ENCODE results near the gene TMEM178B. TPM values are rescaled to one million over a fixed set of nuclear protein-coding genes. Genes with fewer than 3 reads are reported as not detected.
A peak's percentile ranks its signal among the peaks of the same experiment; 100 is the strongest.

The TMEM178B gene
- total RNA-seq, 1 experiment from 2014 or later: 0.11 TPM

DNA sequence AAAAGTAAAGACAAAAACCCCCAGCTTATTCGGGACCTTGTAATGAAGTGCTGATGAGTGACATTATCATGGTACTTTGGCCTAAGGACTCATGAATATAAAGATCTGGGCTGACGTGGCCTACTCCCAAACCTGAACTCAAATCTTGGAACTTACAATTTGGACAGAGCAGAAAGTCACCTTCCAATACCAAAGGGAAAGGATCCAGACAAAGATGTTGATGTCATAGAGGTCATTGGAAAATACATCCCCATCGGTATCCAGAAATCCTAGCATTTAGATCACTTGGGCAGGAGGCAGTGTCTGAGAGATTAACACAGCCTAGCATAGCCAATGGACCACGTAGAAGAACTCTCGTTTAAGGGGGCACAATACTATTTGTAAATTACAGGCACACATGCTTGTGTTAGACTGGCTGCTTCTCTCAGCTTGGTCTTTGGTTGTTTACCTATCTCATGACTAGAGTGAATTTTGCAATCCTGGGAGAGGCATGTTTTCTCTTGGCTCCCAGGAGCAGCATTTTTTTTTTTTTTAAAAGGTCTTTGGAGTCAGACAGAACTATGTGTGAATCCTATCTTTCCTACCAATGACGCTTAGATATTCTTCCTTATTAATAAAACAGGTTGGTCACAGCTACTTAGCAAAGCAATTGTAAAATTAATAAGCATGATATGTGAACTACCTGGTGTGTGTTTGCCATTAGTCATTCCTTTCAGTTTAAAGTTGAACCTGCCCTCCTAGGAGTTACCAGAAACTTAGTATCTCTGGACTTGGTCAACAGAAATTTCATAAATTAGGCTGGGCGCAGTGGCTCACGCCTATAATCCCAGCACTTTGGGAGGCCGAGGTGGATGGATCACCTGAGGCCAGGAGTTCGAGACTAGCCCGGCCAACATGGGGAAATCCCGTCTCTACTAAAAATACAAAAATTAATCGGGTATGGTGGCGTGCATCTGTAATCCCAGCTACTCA, 31.4 kb upstream of the TMEM178B start:
- intact Hi-C loops (cut with micrococcal nuclease; ENCODE audit: unreplicated experiment): no loop called here
- Mint-ChIP-seq H3K27me3 (ENCODE audit: insufficient read depth, unreplicated experiment) (no peaks in the 10 kb centered on the region), H3K4me3 (ENCODE audit: unreplicated experiment) (no peak overlapping the region), H3K27ac (ENCODE audit: unreplicated experiment) (no peak overlapping the region), H3K9me3 (ENCODE audit: unreplicated experiment) (peaks cover 6% of the 10 kb centered on the region), H3K36me3 (ENCODE audit: insufficient read depth, unreplicated experiment) (no peaks in the 10 kb centered on the region), H3K4me1 (ENCODE audit: low read depth, unreplicated experiment) (peaks cover 7% of the 10 kb centered on the region)
- ChIA-PET POLR2A (no interaction called here), CTCF (interaction anchor here (0.7 kb wide), 1 partner anchor 695 kb away, joined by 4 read pairs; no protein-coding TSS in a partner anchor)
- Histone ChIP-seq H3K27me3 (replicated peaks; ENCODE audit: control insufficient read depth, insufficient read depth, low read length) (no peaks in the 10 kb centered on the region), H3K36me3 (ENCODE audit: control insufficient read depth, insufficient read depth, low read length) (no peaks in the 10 kb centered on the region), H3K4me3 (ENCODE audit: low read depth, low read length) (no peak overlapping the region), H3K4me1 (peaks cover 10% of the 10 kb centered on the region), H3K9me3 (peaks cover 9% of the 10 kb centered on the region; the same call in 1 of the 2 replicates)
- peak in 1 of 2 experiments; percentile 28 for DNase-seq
- TF ChIP-seq, protein P1, sequence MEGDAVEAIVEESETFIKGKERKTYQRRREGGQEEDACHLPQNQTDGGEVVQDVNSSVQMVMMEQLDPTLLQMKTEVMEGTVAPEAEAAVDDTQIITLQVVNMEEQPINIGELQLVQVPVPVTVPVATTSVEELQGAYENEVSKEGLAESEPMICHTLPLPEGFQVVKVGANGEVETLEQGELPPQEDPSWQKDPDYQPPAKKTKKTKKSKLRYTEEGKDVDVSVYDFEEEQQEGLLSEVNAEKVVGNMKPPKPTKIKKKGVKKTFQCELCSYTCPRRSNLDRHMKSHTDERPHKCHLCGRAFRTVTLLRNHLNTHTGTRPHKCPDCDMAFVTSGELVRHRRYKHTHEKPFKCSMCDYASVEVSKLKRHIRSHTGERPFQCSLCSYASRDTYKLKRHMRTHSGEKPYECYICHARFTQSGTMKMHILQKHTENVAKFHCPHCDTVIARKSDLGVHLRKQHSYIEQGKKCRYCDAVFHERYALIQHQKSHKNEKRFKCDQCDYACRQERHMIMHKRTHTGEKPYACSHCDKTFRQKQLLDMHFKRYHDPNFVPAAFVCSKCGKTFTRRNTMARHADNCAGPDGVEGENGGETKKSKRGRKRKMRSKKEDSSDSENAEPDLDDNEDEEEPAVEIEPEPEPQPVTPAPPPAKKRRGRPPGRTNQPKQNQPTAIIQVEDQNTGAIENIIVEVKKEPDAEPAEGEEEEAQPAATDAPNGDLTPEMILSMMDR (IDR thresholded peaks at IDR 0.05; ENCODE audit: insufficient read depth in 1 of 2, low read depth in 1 of 2, low read length in 1 of 2, severe bottlenecking in 1 of 2, unreplicated experiment in 1 of 2): no peak
- no TSS peak for BruUV-seq (replicated peaks)

DNA sequence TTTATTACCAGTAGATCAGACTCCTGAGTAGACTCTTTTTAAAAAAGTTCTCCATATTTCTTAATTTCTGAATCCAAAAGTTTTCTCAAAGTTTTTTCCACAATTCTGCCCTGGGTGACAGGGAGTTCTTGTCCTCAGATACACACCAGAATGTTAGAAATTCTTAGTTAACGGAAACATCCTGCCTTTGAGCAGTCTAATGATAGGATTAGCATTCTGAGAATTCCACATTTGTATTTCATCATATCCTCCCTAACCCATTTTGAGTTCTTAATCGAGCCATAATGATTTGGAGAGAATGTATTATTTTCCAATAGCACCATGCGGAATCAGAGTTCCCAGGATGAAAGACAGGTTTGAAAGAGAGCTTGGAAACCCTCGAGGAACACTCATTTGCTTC, 30.2 kb upstream of the TMEM178B start:
- H3K27me3 ChIP-seq (replicated peaks; ENCODE audit: control insufficient read depth, insufficient read depth, low read length): no peaks in the 10 kb centered on the region
- TF ChIP-seq, protein P1 (IDR thresholded peaks at IDR 0.05; ENCODE audit: insufficient read depth in 1 of 2, low read depth in 1 of 2, low read length in 1 of 2, severe bottlenecking in 1 of 2, unreplicated experiment in 1 of 2): no peak
- H3K4me1 ChIP-seq: peaks cover 10% of the 10 kb centered on the region
- no TSS peak for BruUV-seq (replicated peaks)
- H3K4me3 ChIP-seq (ENCODE audit: low read depth, low read length): no peak overlapping the region
- Mint-ChIP-seq H3K9me3 (ENCODE audit: unreplicated experiment) (peaks cover 6% of the 10 kb centered on the region), H3K4me1 (ENCODE audit: low read depth, unreplicated experiment) (peaks cover 7% of the 10 kb centered on the region), H3K27ac (ENCODE audit: unreplicated experiment) (no peak overlapping the region), H3K36me3 (ENCODE audit: insufficient read depth, unreplicated experiment) (no peaks in the 10 kb centered on the region), H3K4me3 (ENCODE audit: unreplicated experiment) (no peak overlapping the region), H3K27me3 (ENCODE audit: insufficient read depth, unreplicated experiment) (peaks cover 3% of the 10 kb centered on the region)
- no peak for DNase-seq
- no peaks in the 10 kb centered on the region for H3K36me3 ChIP-seq (ENCODE audit: control insufficient read depth, insufficient read depth, low read length)
- CTCF ChIA-PET: no interaction called here
- intact Hi-C loops (cut with micrococcal nuclease; ENCODE audit: unreplicated experiment): no loop called here
- H3K9me3 ChIP-seq: peaks cover 9% of the 10 kb centered on the region; the same call in 1 of the 2 replicates
- POLR2A ChIA-PET: no interaction called here

DNA sequence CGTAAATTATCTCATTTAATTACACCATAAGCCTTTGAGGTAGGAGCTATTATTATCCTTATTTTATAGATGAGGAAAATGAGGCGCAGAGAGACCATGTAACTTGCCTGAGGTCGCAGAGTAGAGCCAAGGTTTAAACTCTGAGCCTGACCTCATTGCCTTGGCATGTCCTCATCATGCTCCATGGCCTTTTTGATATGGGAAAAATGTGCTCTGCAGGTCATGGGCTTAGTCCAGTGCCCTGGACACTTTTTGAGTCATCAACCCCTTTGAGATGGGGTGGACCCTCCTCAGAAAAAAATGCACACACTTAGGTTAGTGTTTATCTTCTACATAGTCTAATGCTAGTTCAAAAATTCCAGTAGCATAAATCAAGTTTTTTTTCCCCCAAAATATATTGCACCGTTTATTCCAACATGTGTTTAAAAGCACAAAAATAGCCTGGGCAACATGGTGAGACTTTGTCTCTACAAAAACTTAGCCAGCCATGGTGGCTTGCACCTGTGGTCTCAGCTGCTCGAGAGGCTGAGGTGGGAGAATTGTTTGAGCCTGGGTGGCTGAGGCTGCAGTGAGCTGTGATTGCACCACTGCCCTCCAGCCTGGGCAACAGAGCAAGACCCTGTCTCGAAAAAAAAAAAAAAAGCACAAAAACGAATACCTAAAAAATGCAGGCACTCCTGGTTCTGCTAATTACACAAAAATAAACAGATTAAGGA, 28.6 kb upstream of the TMEM178B start:
- peaks cover 3% of the 10 kb centered on the region for H3K27me3 Mint-ChIP-seq (ENCODE audit: insufficient read depth, unreplicated experiment)
- no peak overlapping the region for H3K4me3 Mint-ChIP-seq (ENCODE audit: unreplicated experiment)
- ChIA-PET POLR2A (no interaction called here), CTCF (interaction anchor here (0.6 kb wide), 1 partner anchor 23 kb away, joined by 3 read pairs; no protein-coding TSS in a partner anchor)
- H3K9me3 ChIP-seq: peaks cover 9% of the 10 kb centered on the region; the same call in 1 of the 2 replicates
- peaks cover 6% of the 10 kb centered on the region for H3K9me3 Mint-ChIP-seq (ENCODE audit: unreplicated experiment)
- H3K27me3 ChIP-seq (replicated peaks; ENCODE audit: control insufficient read depth, insufficient read depth, low read length): no peaks in the 10 kb centered on the region
- TF ChIP-seq, protein P1 (IDR thresholded peaks at IDR 0.05; ENCODE audit: insufficient read depth in 1 of 2, low read depth in 1 of 2, low read length in 1 of 2, severe bottlenecking in 1 of 2, unreplicated experiment in 1 of 2): no peak
- no peaks in the 10 kb centered on the region for H3K36me3 ChIP-seq (ENCODE audit: control insufficient read depth, insufficient read depth, low read length)
- peaks cover 7% of the 10 kb centered on the region for H3K4me1 Mint-ChIP-seq (ENCODE audit: low read depth, unreplicated experiment)
- H3K27ac Mint-ChIP-seq (ENCODE audit: unreplicated experiment): no peak overlapping the region
- peaks cover 10% of the 10 kb centered on the region for H3K4me1 ChIP-seq
- no TSS peak for BruUV-seq (replicated peaks)
- peak in 1 of 2 experiments; percentile 38 for DNase-seq
- no peak overlapping the region for H3K4me3 ChIP-seq (ENCODE audit: low read depth, low read length)
- no peaks in the 10 kb centered on the region for H3K36me3 Mint-ChIP-seq (ENCODE audit: insufficient read depth, unreplicated experiment)
- intact Hi-C loops (cut with micrococcal nuclease; ENCODE audit: unreplicated experiment): no loop called here

Data from Caco-2 (cell line).